Activated naive CD4-positive, alpha-beta T cell (primary cell): Measurements from ENCODE around the gene PAGR1.
"Not testable (repeated sequence)": the region's sequence is repeated elsewhere in the genome, so short reads cannot be mapped to it uniquely, and the experiment has no call there.

Experiments
- DNase-seq, 4 experiments: peaks; one replicate each; lab custom pipeline; 2025; lab: John Stamatoyannopoulos, UW

Gene PAGR1

GRCh38 chr16:29791845-29792807 lies 23.8 kb upstream of the PAGR1 start:
- no peak for DNase-seq

- DNase-seq: not testable (repeated sequence)
Observed at GRCh38 chr16:29793153-29793552, 22.8 kb upstream of the PAGR1 start.

- no peak for DNase-seq
Observed at GRCh38 chr16:29794231-29794710, 21.7 kb upstream of the PAGR1 start.

GRCh38 chr16:29802416-29802935 lies 13.5 kb upstream of the PAGR1 start:
- DNase-seq: no peak

GRCh38 chr16:29804020-29804419 lies 11.9 kb upstream of the PAGR1 start:
- no peak for DNase-seq

- no peak for DNase-seq
Observed at GRCh38 chr16:29804455-29805231, 11.3 kb upstream of the PAGR1 start.

- DNase-seq: peak; percentile 91 to 97 (median 96)
Observed at GRCh38 chr16:29805232-29806098, 10.5 kb upstream of the PAGR1 start.

GRCh38 chr16:29806099-29806579 lies 9.8 kb upstream of the PAGR1 start, which contains the start of gene MAZ:
TSS of gene MAZ (plus strand) at chr16:29806529. CDS start at chr16:29806702, 173 bp downstream.
- peak in 3 of 4 experiments; percentile 67 to 87 (median 82) for DNase-seq

GRCh38 chr16:29806641-29807425 lies 9.1 kb upstream of the PAGR1 start:
- peak in 3 of 4 experiments; percentile 21 to 46 (median 35) for DNase-seq

GRCh38 chr16:29807426-29808218 lies 8.3 kb upstream of the PAGR1 start:
- DNase-seq: peak; percentile 70 to 87 (median 79)

- no peak for DNase-seq
Observed at GRCh38 chr16:29808219-29808900, 7.6 kb upstream of the PAGR1 start.

GRCh38 chr16:29809031-29809747 lies 6.8 kb upstream of the PAGR1 start:
- DNase-seq: no peak

GRCh38 chr16:29809850-29810698 lies 5.9 kb upstream of the PAGR1 start:
- DNase-seq: peak in 2 of 4 experiments; percentile 16 to 52

GRCh38 chr16:29810699-29811169 lies 5.2 kb upstream of the PAGR1 start:
- no peak for DNase-seq

- peak in 2 of 4 experiments; percentile 24 to 57 for DNase-seq
Observed at GRCh38 chr16:29811170-29811895, 4.6 kb upstream of the PAGR1 start.
